Measurements from ENCODE around the gene PGF. TPM values are rescaled to one million over a fixed set of nuclear protein-coding genes. Genes with fewer than 3 reads are reported as not detected.
"Not testable (repeated sequence)": the region's sequence is repeated elsewhere in the genome, so short reads cannot be mapped to it uniquely, and the experiment has no call there.

PGF gene
- total RNA-seq, 2 experiments from 2014 or later: 0.23 to 0.38 TPM

DNA sequence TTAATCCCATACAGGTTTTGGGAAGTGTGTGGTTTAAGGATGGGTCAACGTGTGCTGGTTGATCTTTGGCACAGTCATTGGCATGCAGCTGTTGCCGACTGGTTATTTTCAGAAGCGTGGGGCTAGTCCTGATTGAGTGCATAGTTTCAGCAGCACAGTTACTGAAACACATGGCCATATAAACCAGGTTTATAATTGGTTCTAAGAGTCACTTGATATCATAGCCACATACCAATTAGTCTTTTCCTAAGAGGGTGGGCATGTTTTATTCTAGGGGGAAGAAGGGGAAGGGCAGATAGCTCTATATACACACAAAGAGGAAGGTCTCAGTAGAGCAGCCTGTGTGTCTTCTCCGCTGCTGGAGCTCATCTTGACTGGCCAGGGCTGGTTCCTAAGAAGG lies 21.4 kb downstream of the PGF start:
- Mint-ChIP-seq H3K9me3 (no peaks in the 10 kb centered on the region), H3K4me1 (peaks cover 33% of the 10 kb centered on the region), H3K27ac (no peak overlapping the region), H3K36me3 (ENCODE audit: low read depth) (no peaks in the 10 kb centered on the region), H3K27me3 (peaks cover 16% of the 10 kb centered on the region), H3K4me3 (no peak overlapping the region)
- ChIA-PET POLR2A (no interaction called here), CTCF (interaction anchor here (1.0 to 1.3 kb wide), 2 partner anchors 11 to 154 kb away, joined by 3 read pairs; partner anchors contain the start of gene RPS6KL1)
- DNase-seq: no peak

DNA sequence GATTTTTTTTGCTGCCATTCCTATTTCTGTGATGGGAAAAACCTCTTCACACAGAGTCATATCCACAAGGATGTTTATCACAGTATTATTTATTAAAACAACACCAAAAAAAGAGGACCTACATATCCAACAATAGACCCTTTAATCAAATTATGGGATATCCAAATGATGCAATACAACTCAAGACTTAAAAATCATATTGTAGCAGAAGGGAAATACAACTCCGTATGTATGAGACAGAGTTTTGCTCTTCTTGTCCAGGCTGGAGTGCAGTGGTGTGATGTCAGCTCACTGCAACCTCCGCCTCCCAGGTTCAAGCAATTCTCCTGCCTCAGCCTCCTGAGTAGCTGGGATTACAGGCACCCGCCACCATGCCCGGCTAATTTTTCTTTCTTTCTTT lies 22.5 kb downstream of the PGF start:
- H3K27ac Mint-ChIP-seq; DNase-seq; CTCF ChIA-PET; H3K9me3 Mint-ChIP-seq; H3K4me3 Mint-ChIP-seq; H3K36me3 Mint-ChIP-seq (ENCODE audit: low read depth): not testable (repeated sequence)
- POLR2A ChIA-PET: interaction anchor here (2.9 kb wide), 1 partner anchor 8 kb away, joined by 8 read pairs; no protein-coding TSS in a partner anchor
- peaks cover 17% of the 10 kb centered on the region for H3K27me3 Mint-ChIP-seq
- peaks cover 26% of the 10 kb centered on the region for H3K4me1 Mint-ChIP-seq

DNA sequence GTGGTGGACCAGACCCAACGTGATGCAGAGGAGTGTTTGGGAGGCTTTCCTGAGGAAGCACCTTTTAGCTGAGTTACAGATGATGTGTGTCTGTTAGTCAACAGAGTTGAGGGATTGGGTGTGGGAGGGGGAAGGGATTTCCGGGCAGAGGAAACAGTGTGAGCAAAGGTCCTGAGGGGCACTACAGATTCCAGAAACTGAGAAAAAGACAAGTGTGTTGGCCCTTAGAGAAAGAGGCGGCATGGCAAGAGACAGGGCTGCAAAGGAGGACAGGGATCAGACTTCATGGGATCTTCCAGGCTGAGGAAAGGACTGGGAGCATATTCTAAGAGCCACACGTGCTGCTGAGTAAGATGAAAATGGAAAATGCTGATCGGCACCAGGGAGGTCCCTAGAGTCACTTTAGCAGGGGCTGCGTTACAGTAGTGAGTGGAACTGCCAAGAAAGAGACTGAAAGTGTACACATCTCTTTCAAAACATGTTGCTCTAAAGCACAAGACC lies 22.9 kb downstream of the PGF start:
- POLR2A ChIA-PET: interaction anchor here (0.6 to 2.9 kb wide), 3 partner anchors 8 to 571 kb away, joined by 3 to 8 read pairs (median 5); partner anchors contain the start of gene RPS6KL1
- H3K27ac Mint-ChIP-seq: no peak overlapping the region
- CTCF ChIA-PET: no interaction called here
- DNase-seq: no peak
- H3K36me3 Mint-ChIP-seq (ENCODE audit: low read depth): no peaks in the 10 kb centered on the region
- H3K9me3 Mint-ChIP-seq: no peaks in the 10 kb centered on the region
- peaks cover 22% of the 10 kb centered on the region for H3K4me1 Mint-ChIP-seq
- peaks cover 20% of the 10 kb centered on the region for H3K27me3 Mint-ChIP-seq
- H3K4me3 Mint-ChIP-seq: no peak overlapping the region

DNA sequence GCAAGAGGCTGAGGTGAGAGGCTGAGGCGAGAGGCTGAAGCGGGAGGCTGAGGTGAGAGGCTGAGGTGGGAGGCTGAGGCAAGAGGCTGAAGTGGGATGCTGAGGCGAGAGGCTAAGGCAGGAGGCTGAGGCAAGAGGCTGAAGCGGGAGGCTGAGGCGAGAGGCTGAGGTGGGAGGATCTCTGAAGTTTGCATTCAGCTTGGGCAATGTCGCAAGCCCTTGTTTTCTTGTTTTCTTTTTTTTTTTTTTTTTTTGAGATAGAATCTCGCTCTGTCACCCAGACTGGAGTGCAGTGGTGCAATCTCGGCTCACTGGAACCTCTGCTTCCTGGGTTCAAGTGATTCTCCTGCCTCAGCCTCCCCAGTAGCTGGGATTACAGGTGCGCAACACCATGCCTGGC lies 23.7 kb downstream of the PGF start:
- Mint-ChIP-seq H3K4me1 (peaks cover 17% of the 10 kb centered on the region), H3K27me3 (peaks cover 26% of the 10 kb centered on the region)
- H3K27ac Mint-ChIP-seq; H3K4me3 Mint-ChIP-seq; H3K36me3 Mint-ChIP-seq (ENCODE audit: low read depth); H3K9me3 Mint-ChIP-seq; DNase-seq: not testable (repeated sequence)
- ChIA-PET POLR2A (interaction anchor here (0.6 to 2.9 kb wide), 3 partner anchors 8 to 571 kb away, joined by 3 to 8 read pairs (median 5); partner anchors contain the start of gene RPS6KL1), CTCF (interaction anchor here (0.9 to 3.3 kb wide), 3 partner anchors 8 to 14 kb away, joined by 3 to 23 read pairs (median 3); partner anchors contain the start of gene RPS6KL1)

DNA sequence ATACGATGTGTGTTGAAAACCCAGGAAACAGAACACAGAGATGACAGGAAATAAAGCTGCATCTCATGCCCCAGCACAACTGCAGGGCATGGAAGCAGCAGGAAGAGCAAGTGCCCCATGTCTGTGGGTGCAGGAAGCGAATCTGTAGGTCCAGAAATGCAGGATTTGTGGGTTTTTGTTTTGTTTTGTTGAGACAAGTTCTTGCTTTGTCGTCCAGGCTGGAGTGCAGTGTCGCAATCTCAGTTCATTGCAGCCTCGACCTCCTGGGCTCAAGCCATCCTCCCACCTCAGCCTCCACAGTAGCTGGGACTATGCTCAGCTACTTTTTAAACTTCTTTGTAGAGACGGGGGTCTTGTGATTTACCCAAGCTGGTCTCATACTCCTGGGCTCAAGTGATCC lies 26.2 kb downstream of the PGF start:
- no peaks in the 10 kb centered on the region for H3K36me3 Mint-ChIP-seq (ENCODE audit: low read depth)
- no peak overlapping the region for H3K27ac Mint-ChIP-seq
- ChIA-PET POLR2A (no interaction called here), CTCF (interaction anchor here (0.6 to 3.3 kb wide), 4 partner anchors 17 to 368 kb away, joined by 3 to 23 read pairs (median 4); no protein-coding TSS in a partner anchor)
- H3K4me1 Mint-ChIP-seq: peaks cover 16% of the 10 kb centered on the region
- no peaks in the 10 kb centered on the region for H3K9me3 Mint-ChIP-seq
- H3K4me3 Mint-ChIP-seq: no peak overlapping the region
- DNase-seq: no peak
- peaks cover 33% of the 10 kb centered on the region for H3K27me3 Mint-ChIP-seq

GRCh38 chr14:74927225-74927624 lies 28.2 kb downstream of the PGF start:
- ChIA-PET CTCF (interaction anchor here (0.9 kb wide), 1 partner anchor 21 kb away, joined by 3 read pairs; no protein-coding TSS in a partner anchor), POLR2A (interaction anchor here (1.1 kb wide), 1 partner anchor 14 kb away, joined by 3 read pairs; no protein-coding TSS in a partner anchor)
- H3K4me3 Mint-ChIP-seq: no peak overlapping the region
- H3K27me3 Mint-ChIP-seq: peaks cover 29% of the 10 kb centered on the region
- H3K9me3 Mint-ChIP-seq: no peaks in the 10 kb centered on the region
- DNase-seq: no peak
- no peaks in the 10 kb centered on the region for H3K36me3 Mint-ChIP-seq (ENCODE audit: low read depth)
- no peak overlapping the region for H3K27ac Mint-ChIP-seq
- peaks cover 10% of the 10 kb centered on the region for H3K4me1 Mint-ChIP-seq

GRCh38 chr14:74924061-74924460 lies 31.3 kb downstream of the PGF start:
- CTCF ChIA-PET: interaction anchor here (1.4 to 2.3 kb wide), 4 partner anchors 14 to 63 kb away, joined by 4 to 16 read pairs (median 8); no protein-coding TSS in a partner anchor
- Mint-ChIP-seq H3K36me3 (ENCODE audit: low read depth) (no peaks in the 10 kb centered on the region), H3K9me3 (no peaks in the 10 kb centered on the region), H3K27ac (no peak overlapping the region), H3K27me3 (peaks cover 20% of the 10 kb centered on the region), H3K4me1 (peaks cover 3% of the 10 kb centered on the region), H3K4me3 (no peak overlapping the region)
- POLR2A ChIA-PET: interaction anchor here (1.0 to 2.1 kb wide), 4 partner anchors 8 to 79 kb away, joined by 3 to 13 read pairs (median 4); partner anchors contain the start of genes DLST and EIF2B2
- DNase-seq: no peak

DNA sequence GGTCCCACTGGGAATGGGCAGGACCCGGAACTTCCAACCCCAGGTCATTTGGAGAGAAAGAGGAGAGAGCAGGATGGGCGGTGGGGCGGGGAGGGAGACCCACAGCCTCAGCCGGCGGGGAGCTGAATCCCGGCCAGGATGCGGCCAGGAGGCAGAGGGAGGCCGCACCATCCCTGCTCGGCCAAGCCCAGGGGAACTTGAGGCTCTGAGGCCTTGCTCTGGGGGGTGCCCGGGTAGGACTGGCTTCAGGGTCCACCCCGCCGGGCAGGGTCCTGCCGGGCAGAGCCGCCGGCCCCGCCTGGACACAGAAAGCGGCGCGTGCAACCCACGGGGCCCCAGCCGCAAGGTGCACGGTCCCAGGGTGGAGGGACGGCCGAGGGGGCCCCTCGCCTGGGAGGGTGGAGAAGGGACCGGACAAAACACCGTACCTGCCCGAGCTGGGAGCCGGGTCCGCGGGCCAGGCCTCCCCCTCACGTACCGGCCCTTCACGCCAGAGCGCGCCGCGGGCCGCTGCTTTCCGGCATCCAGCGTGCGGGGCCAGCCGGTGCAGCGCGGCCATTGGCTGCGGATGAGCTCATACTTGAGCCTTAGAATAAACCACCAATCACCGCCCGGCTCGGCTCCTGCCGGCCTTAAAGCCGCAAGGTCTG lies 32.5 kb downstream of the PGF start, which contains the start of gene RPS6KL1:
Gene RPS6KL1, minus strand, starts transcription at position 509 of the 650 bp plus-strand sequence. CDS start 1,719 bp downstream, outside the sequence.
- peak; percentile 77 for DNase-seq
- Mint-ChIP-seq H3K4me3 (peak within 1 kb of the TSS; percentile 66), H3K27ac (no peak within 1 kb of the TSS), H3K9me3 (no peaks in the 10 kb centered on the region), H3K36me3 (ENCODE audit: low read depth) (no peaks in the 10 kb centered on the region), H3K4me1 (peaks cover 2% of the 10 kb centered on the region), H3K27me3 (peaks cover 19% of the 10 kb centered on the region)
- CTCF ChIA-PET: interaction anchor here (0.7 to 2.3 kb wide), 13 partner anchors 9 to 167 kb away, joined by 3 to 16 read pairs (median 4); partner anchors contain the start of gene ZC2HC1C
- POLR2A ChIA-PET: interaction anchor here (1.0 to 2.1 kb wide), 6 partner anchors 9 to 80 kb away, joined by 3 to 13 read pairs (median 4); partner anchors contain the start of genes DLST and EIF2B2

DNA sequence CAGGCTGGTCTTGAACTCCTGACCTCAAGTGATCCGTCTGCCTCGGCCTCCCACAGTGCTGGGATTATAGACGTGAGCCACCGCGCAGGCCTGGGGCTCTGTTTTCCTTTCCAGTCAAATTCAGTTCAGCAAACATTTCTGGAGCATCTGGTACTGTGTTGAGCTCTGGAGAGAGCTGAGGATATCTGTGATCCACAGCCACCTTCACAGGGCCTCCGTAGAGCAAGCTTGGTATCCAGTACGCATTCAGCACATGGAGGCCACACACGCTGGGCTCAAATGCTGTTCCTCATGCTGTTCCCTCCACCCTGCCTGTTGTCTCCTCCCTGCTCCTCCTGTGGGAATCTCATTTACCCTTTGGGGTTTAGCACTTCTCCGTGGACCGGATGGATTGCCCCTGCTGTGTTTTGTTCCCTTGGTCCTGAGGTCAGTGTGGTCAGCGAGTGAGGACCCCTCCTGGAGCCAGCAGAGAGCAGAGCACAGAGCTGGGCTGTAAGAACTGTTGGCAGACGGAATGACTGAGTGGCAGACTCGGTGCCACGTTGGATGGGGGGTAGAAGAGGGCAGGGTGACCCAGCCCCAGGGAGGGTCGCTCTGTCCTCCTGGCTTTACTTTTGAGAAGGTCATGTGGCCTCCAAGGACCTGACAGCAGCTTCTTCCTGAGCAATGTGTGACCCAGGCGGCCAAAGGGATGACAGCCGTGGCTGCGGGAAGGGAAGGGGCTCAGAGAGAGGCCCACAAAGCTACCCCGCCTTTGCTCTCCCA lies 33.2 kb downstream of the PGF start:
- Mint-ChIP-seq H3K36me3 (ENCODE audit: low read depth) (no peaks in the 10 kb centered on the region), H3K27me3 (peaks cover 13% of the 10 kb centered on the region), H3K27ac (no peak overlapping the region), H3K9me3 (no peaks in the 10 kb centered on the region), H3K4me1 (peaks cover 2% of the 10 kb centered on the region), H3K4me3 (peak overlapping the region; percentile 66)
- DNase-seq: no peak
- POLR2A ChIA-PET: interaction anchor here (1.6 to 2.1 kb wide), 2 partner anchors 18 to 40 kb away, joined by 6 to 13 read pairs; partner anchors contain the start of gene DLST
- CTCF ChIA-PET: interaction anchor here (1.3 to 2.8 kb wide), 7 partner anchors 16 to 24 kb away, joined by 4 to 16 read pairs (median 4); no protein-coding TSS in a partner anchor

DNA sequence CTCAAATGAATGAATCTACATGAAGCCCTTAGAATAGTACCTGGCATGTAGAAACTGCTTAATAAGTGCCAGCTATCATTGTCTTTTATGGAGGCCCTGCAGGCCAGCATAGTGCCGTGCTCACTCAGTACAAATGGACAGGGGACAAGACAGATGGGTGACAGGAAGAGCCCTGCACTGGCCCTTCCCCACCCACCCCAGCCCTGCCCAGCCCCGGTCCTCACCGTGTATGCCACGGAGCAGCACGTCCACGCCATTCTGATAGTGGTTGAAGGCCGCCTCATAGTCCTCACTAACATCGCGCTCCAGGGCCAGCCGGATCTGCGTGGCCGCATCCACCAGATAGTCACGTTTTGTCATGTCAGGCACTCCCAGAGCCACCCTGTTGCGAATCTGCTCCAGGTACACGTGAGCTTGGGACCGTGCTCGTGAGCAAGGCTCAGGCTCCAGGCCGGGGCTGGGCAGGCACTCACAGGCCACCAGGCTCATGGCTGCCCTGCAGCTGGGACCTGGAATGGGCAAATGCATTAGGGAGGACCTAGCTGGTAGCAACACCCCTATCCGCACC lies 34.3 kb downstream of the PGF start:
- POLR2A ChIA-PET: no interaction called here
- H3K36me3 Mint-ChIP-seq (ENCODE audit: low read depth): no peaks in the 10 kb centered on the region
- CTCF ChIA-PET: interaction anchor here (0.6 to 2.8 kb wide), 3 partner anchors 15 to 142 kb away, joined by 4 to 14 read pairs (median 4); no protein-coding TSS in a partner anchor
- H3K9me3 Mint-ChIP-seq: no peaks in the 10 kb centered on the region
- no peak overlapping the region for H3K4me3 Mint-ChIP-seq
- H3K27me3 Mint-ChIP-seq: peaks cover 7% of the 10 kb centered on the region
- H3K27ac Mint-ChIP-seq: no peak overlapping the region
- H3K4me1 Mint-ChIP-seq: peaks cover 2% of the 10 kb centered on the region
- DNase-seq: no peak

DNA sequence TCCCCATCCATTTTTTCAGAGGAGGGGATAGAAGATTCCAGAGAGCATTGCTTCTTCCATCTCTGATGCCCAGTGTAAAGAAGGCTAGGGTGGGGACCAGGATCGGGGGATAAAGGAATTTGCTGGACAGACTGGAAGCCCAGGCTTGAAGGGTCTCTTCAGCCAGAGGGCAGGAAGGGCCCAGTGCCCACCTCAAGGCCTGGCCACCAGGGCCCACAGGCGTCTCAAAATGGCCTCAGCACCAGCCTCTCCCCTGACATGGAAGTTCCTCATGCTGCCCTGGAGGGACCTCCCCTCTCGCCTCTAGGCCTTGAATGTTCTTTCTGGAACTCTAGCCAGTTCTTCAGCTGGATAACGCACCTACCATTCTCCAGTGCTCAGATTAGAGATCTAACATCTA lies 35.1 kb downstream of the PGF start:
- peaks cover 3% of the 10 kb centered on the region for H3K27me3 Mint-ChIP-seq
- ChIA-PET CTCF (interaction anchor here (0.6 to 2.8 kb wide), 2 partner anchors 14 to 142 kb away, joined by 4 to 14 read pairs; no protein-coding TSS in a partner anchor), POLR2A (no interaction called here)
- no peak overlapping the region for H3K27ac Mint-ChIP-seq
- DNase-seq: no peak
- no peaks in the 10 kb centered on the region for H3K36me3 Mint-ChIP-seq (ENCODE audit: low read depth)
- H3K4me3 Mint-ChIP-seq: no peak overlapping the region
- peaks cover 2% of the 10 kb centered on the region for H3K4me1 Mint-ChIP-seq
- no peaks in the 10 kb centered on the region for H3K9me3 Mint-ChIP-seq

DNA sequence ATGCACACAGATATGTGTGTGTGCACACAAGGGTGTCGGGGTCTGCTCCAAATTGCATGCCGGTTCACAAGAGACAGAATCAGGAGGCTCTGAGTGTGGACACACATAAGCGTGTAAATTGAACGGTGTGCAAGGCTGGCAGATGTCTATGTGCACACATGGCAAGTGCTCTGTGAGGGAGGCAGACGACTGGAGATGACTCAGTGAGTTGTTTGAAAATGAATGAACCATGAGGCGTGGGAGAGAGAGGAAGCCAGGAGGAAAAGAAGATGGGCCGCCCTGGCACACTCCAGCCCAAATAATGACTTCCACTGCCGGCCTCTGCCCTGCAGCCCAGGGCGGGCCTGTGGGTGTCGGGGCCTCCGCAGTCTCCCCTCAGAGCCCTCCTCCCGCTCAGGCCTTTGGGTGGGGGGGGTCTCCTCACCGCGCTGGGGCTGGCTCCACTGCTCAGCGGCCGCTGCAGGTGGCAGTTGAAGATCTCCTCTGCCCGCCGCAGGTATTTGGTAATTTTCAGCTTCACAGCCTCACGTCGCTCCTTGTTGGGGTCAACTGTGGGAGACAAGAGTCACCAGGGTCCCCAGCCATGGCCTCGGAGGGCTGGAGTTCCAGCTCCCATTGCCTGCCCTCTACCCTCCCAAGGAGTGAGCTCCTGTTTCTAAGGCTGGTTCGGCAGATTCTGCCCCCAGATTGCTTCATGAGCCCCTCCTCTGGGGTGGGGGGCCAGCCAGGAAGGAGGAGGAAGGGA lies 35.8 kb downstream of the PGF start:
- ChIA-PET POLR2A (no interaction called here), CTCF (interaction anchor here (2.8 kb wide), 1 partner anchor 14 kb away, joined by 14 read pairs; no protein-coding TSS in a partner anchor)
- H3K9me3 Mint-ChIP-seq: no peaks in the 10 kb centered on the region
- peaks cover 2% of the 10 kb centered on the region for H3K4me1 Mint-ChIP-seq
- H3K27ac Mint-ChIP-seq: no peak overlapping the region
- H3K36me3 Mint-ChIP-seq (ENCODE audit: low read depth): no peaks in the 10 kb centered on the region
- no peak for DNase-seq
- no peak overlapping the region for H3K4me3 Mint-ChIP-seq
- peaks cover 3% of the 10 kb centered on the region for H3K27me3 Mint-ChIP-seq

All from activated CD4-positive, alpha-beta memory T cell treated with anti-CD3 and anti-CD28 coated beads, Interleukin-2, amount 10 ng/mL, durations not matched to agents 7 days and 5 days (primary cell).